IPS-18c (cell line): ENCODE measurements around the gene NME4.

ENCODE experiments used
- H3K4me3 ChIP-seq: 2 replicates; pipeline ENCODE4 v1.7.0; 2013; ENCODE audit warnings: low read depth, mild to moderate bottlenecking, low read length, moderate library complexity; ENCODE audit not compliant: insufficient read depth
- H3K9me3 ChIP-seq: one replicate; pipeline ENCODE4 v1.6.1; 2013; ENCODE audit warnings: mild to moderate bottlenecking, low read length, moderate library complexity; ENCODE audit not compliant: control insufficient read depth, insufficient read depth

Gene NME4

GRCh38 chr16:441447-441846, 44.4 kb downstream of the NME4 start:
- no peaks in the 10 kb centered on the region for H3K9me3 ChIP-seq
- no peak overlapping the region for H3K4me3 ChIP-seq

GRCh38 chr16:442976-443375, 46.0 kb downstream of the NME4 start:
- Histone ChIP-seq H3K4me3 (no peak overlapping the region), H3K9me3 (no peaks in the 10 kb centered on the region)

GRCh38 chr16:444027-444426, 47.0 kb downstream of the NME4 start:
- Histone ChIP-seq H3K4me3 (no peak overlapping the region), H3K9me3 (no peaks in the 10 kb centered on the region)

- Histone ChIP-seq H3K9me3 (no peaks in the 10 kb centered on the region), H3K4me3 (no peak overlapping the region)
Observed at GRCh38 chr16:445566-445965, 48.6 kb downstream of the NME4 start.
